GM10248 (cell line): ENCODE results near the gene SEC22A.
"Not testable (repeated sequence)": the region's sequence is repeated elsewhere in the genome, so short reads cannot be mapped to it uniquely, and the experiment has no call there.

Source experiments
- CTCF ChIA-PET: fragments of 300-600 bp; sonication (Branson Sonifier 250); formaldehyde crosslinking; extraction: SDS; loops from one replicate; lab custom pipeline; 2021; ENCODE audit warnings: antibody characterized with exemption; lab: Yijun Ruan, JAX
- POLR2A ChIA-PET: fragments of 350-650 bp; sonication (Branson Sonifier 250); formaldehyde crosslinking; extraction: SDS; loops from one replicate; lab custom pipeline; 2020; ENCODE audit warnings: antibody characterized with exemption; lab: Yijun Ruan, JAX
- DNase-seq: peaks from one replicate; pipeline ENCODE4 v3.0.0; 2012; ENCODE audit errors: extremely low spot score
- CTCF ChIP-seq: IDR thresholded peaks from 2 replicates; pipeline ENCODE4 v1.5.1; 2012; ENCODE audit warnings: mild to moderate bottlenecking, low read depth; ENCODE audit errors: extremely low read depth, missing control alignments, control extremely low read depth

SEC22A gene

DNA sequence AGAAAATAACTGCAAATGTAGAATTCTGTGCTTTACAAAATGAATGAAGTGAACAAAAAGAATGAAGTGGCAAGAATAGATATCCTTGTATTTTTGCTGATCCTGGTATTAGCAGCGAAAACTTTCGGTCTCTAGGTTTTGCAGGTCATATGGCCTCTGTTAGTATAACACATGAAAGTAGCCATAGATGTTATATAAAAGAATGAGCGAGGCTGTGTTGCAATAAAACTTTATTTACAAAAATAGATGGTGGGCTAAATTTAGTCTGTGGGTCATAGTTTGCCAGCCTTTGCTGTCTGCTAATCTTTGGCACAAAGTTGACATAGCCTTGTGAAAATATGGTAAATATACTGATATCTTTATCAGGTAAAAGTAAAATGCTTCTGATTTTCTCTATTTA lies 35.2 kb downstream of the SEC22A start:
- TF ChIP-seq CTCF = no peak
- CTCF ChIA-PET = no interaction called here
- no peak for DNase-seq
- POLR2A ChIA-PET = no interaction called here

DNA sequence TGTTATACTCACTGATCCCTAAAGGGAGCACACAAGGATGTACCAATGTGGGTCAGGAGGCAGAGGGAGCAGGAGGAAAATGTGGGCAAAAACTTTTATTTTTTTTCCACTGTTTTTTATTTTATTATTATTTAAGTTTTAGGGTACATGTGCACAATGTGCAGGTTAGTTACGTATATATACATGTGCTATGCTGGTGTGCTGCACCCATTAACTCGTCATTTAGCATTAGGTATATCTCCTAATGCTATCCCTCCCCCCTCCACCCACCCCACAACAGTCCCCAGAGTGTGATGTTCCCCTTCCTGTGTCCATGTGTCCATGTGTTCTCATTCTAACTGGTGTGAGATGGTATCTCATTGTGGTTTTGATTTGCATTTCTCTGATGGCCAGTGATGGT lies 37.4 kb downstream of the SEC22A start:
- DNase-seq, POLR2A ChIA-PET: not testable (repeated sequence)

GRCh38 chr3:123239756-123240155 lies 38.0 kb downstream of the SEC22A start:
- ChIA-PET CTCF (no interaction called here), POLR2A (no interaction called here)
- no peak for DNase-seq
- no peak for TF ChIP-seq CTCF

More for the DNA sequence above, 37.4 kb downstream of the SEC22A start:
- CTCF ChIA-PET = not testable (repeated sequence)

DNA sequence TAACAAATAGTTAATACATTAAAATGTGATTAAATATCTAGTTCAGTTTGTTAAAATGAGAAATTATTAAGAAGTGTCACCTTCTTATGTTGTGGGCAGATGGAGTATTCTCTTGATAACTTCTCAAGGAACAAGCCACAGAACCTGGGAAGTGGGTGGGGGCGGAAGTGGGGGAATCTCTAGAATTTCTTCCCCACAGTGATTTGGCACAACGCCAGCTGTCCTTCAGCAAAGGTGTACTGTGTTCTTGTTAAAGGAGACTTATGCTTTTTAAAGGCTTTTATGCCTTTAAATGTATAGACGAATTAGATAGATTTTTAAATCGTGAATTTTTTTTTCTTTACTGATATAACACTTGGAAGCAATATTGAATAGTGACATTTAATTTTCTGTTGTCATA lies 42.4 kb downstream of the SEC22A start:
- ChIA-PET POLR2A (no interaction called here), CTCF (no interaction called here)
- DNase-seq = no peak
- TF ChIP-seq CTCF = no peak

DNA sequence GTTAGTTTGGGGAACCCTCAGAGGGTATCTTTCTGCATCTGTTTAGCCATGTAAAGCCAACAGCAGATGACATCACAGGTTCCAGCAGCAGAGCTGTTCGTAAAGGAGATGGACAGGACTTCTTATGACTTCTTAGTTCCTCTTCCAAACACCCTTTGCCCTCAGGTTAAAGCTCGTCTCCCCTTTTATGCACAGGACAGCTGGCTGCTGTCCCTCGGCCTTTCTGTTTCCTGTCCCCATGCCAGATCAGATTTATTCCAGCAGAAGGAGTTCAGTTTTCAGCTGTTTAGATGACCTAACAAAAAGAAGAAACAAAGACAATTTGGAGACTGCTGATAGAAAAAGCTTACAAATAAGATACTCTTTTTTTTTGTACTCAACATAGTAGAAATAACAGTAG lies 45.1 kb downstream of the SEC22A start:
- TF ChIP-seq CTCF = no peak
- ChIA-PET CTCF (interaction anchor here (1.4 kb wide), 1 partner anchor 40 kb away, joined by 3 read pairs; no protein-coding TSS in a partner anchor), POLR2A (no interaction called here)
- DNase-seq = no peak

DNA sequence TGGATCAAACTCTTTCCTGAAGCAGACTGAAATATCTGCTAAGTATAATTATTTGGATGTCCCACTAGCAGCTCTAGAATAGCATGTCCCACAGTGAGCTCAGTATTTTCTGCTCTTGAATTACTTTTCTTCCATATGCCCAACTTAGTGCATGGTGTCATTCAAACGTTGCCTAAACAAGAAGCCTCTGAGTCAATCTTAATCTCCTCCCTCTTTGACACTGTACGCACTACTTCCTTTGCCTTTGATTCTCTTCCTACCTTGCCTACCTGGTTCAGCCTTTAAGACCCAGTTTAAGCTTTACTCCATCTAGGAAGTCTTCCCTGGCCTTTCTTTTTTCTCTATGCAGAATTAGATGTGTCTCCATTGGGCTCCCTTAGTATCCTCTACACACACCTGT lies 54.5 kb downstream of the SEC22A start:
- TF ChIP-seq CTCF = no peak
- ChIA-PET CTCF (interaction anchor here (1.5 kb wide), 1 partner anchor 8 kb away, joined by 5 read pairs; no protein-coding TSS in a partner anchor), POLR2A (no interaction called here)
- DNase-seq = no peak

- TF ChIP-seq CTCF = no peak
- no peak for DNase-seq
- CTCF ChIA-PET = interaction anchor here (1.6 kb wide), 1 partner anchor 316 kb away, joined by 3 read pairs; no protein-coding TSS in a partner anchor
- POLR2A ChIA-PET = no interaction called here
Observed at GRCh38 chr3:123258359-123258758, 56.6 kb downstream of the SEC22A start.
